WTC11 (cell line): ENCODE results near the gene DNAJC8.

Experiments used
- ATF3 ChIP-seq: sonication (generic); formaldehyde crosslinking; conservative IDR thresholded peaks from 2 replicates; pipeline ENCODE4 v1.8.1; 2022; ENCODE audit warnings: mild to moderate bottlenecking, missing genetic modification reagents
- CTCF ChIP-seq: fragments of 200-600 bp; IDR thresholded peaks from 2 replicates; pipeline ENCODE4 v1.8.0; 2022; ENCODE audit warnings: antibody characterized with exemption
- FOXJ3 ChIP-seq: sonication (generic); formaldehyde crosslinking; IDR thresholded peaks from 2 replicates; pipeline ENCODE4 v1.9.0; 2021; ENCODE audit warnings: missing genetic modification reagents, mild to moderate bottlenecking, borderline replicate concordance
- HMGXB4 ChIP-seq: sonication (generic); formaldehyde crosslinking; IDR thresholded peaks from 2 replicates; pipeline ENCODE4 v1.8.1; 2023; ENCODE audit warnings: mild to moderate bottlenecking, moderate library complexity, missing genetic modification reagents
- NR3C1 ChIP-seq: sonication (generic); formaldehyde crosslinking; conservative IDR thresholded peaks from 2 replicates; pipeline ENCODE4 v1.8.1; 2023; ENCODE audit warnings: low read depth, mild to moderate bottlenecking, missing genetic modification reagents
- SP1 ChIP-seq: sonication (generic); formaldehyde crosslinking; conservative IDR thresholded peaks from 2 replicates; pipeline ENCODE4 v1.8.1; 2022; ENCODE audit warnings: missing genetic modification reagents
- ZNF512 ChIP-seq: sonication (generic); formaldehyde crosslinking; IDR thresholded peaks from 2 replicates; pipeline ENCODE4 v1.8.1; 2022; ENCODE audit warnings: missing genetic modification reagents, borderline replicate concordance
- TF ChIP-seq, protein P1 (sequence below): sonication (generic); formaldehyde crosslinking; IDR thresholded peaks from 2 replicates; pipeline ENCODE4 v1.8.1; 2022; ENCODE audit warnings: low read depth, missing genetic modification reagents, borderline replicate concordance
- TF ChIP-seq, protein P2 (sequence below): sonication (generic); formaldehyde crosslinking; IDR thresholded peaks from 2 replicates; pipeline ENCODE4 v1.8.1; 2023; ENCODE audit warnings: mild to moderate bottlenecking, missing genetic modification reagents, moderate library complexity

DNA sequence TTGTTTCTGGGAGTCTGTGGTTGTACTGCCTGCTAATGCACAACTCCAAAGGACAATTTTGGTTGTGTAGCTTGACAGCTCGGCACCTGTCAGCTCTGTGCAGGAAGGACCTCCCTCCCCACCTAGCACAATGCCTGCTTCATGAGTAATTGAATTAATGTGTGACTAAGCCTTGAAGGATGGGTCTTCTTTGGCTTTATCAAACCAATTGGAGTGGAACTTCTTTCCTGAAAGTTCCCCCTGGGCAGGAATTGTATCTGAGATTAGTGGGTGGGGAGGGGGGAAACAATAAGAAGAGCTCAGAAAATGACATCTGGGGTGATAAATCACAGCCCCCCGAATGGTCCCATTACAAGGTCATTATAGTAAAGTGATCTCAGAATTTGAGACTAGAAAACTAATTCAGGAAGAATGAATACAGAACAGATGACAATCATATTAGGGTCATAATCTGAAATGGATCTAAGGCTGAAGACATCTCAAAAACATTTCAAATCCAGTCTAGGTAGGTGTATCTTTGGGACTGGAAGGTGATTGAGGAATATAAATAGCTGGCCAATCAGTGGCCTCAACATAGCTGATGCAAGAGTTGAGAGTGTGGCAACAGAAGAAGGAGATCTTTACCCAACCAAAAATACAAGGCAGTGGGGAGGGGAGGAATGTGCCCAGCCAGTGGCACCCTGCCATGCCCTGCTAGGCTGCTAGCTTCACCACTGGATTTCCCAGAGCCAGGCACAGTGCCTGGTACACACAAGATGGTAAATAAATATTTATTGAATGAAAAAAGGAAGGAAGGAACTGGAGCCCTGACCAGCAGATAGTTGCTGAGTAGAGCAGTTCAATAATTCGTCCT lies 16.4 kb upstream of the DNAJC8 start:
- TF ChIP-seq CTCF (no peak), NR3C1 (CRISPR knock-in tag) (no peak), ATF3 (CRISPR knock-in tag) (no peak), SP1 (CRISPR knock-in tag) (no peak), ZNF512 (no peak), FOXJ3 (CRISPR knock-in tag) (no peak), HMGXB4 (CRISPR knock-in tag) (no peak)
- TF ChIP-seq, protein P1, sequence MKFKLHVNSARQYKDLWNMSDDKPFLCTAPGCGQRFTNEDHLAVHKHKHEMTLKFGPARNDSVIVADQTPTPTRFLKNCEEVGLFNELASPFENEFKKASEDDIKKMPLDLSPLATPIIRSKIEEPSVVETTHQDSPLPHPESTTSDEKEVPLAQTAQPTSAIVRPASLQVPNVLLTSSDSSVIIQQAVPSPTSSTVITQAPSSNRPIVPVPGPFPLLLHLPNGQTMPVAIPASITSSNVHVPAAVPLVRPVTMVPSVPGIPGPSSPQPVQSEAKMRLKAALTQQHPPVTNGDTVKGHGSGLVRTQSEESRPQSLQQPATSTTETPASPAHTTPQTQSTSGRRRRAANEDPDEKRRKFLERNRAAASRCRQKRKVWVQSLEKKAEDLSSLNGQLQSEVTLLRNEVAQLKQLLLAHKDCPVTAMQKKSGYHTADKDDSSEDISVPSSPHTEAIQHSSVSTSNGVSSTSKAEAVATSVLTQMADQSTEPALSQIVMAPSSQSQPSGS (CRISPR knock-in tag), result no peak
- TF ChIP-seq, protein P2, sequence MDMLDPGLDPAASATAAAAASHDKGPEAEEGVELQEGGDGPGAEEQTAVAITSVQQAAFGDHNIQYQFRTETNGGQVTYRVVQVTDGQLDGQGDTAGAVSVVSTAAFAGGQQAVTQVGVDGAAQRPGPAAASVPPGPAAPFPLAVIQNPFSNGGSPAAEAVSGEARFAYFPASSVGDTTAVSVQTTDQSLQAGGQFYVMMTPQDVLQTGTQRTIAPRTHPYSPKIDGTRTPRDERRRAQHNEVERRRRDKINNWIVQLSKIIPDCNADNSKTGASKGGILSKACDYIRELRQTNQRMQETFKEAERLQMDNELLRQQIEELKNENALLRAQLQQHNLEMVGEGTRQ (CRISPR knock-in tag), result no peak
